NCI-H748 (cell line): ENCODE data around the gene CDC42EP3.

Experiments
- DNase-seq: peaks from one replicate; lab custom pipeline; 2025; ENCODE audit not compliant: unreplicated experiment; lab: John Stamatoyannopoulos, UW

Gene CDC42EP3

DNA sequence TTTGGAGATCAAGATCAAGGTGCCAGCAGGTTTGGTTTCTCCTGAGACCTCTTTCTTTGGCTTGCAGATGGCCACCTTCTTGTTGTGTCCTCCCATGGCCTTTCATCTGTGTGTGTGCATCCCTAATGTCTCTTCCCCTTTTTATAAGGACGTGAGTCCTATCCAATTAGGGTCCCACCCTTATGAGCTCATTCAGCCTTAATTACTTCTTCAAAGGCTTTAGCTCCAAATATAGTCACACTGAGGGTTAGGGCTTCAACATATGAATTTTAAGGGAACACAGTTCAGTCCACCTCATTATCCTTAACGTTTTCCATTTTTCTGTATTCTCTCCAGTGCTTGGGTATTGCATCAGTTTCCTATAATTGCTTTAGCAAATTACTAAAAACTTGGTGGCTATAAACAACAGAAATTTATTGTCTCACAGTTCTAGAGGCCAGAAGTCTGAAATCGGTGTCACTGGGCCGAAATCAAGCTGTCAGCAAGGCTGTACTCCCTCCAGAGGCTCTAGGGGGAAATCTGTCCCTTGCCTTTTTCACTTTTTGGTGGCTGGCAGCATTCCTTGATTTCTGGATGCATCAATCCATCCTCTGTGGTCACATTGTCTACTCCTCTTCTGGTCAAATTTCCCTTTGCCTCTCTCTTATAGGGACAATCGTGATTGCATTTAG is 34.1 kb downstream of the CDC42EP3 start:
- peak; percentile 33 for DNase-seq

- no peak for DNase-seq
Measured at GRCh38 chr2:37636381-37637066, 34.9 kb downstream of the CDC42EP3 start.

DNA sequence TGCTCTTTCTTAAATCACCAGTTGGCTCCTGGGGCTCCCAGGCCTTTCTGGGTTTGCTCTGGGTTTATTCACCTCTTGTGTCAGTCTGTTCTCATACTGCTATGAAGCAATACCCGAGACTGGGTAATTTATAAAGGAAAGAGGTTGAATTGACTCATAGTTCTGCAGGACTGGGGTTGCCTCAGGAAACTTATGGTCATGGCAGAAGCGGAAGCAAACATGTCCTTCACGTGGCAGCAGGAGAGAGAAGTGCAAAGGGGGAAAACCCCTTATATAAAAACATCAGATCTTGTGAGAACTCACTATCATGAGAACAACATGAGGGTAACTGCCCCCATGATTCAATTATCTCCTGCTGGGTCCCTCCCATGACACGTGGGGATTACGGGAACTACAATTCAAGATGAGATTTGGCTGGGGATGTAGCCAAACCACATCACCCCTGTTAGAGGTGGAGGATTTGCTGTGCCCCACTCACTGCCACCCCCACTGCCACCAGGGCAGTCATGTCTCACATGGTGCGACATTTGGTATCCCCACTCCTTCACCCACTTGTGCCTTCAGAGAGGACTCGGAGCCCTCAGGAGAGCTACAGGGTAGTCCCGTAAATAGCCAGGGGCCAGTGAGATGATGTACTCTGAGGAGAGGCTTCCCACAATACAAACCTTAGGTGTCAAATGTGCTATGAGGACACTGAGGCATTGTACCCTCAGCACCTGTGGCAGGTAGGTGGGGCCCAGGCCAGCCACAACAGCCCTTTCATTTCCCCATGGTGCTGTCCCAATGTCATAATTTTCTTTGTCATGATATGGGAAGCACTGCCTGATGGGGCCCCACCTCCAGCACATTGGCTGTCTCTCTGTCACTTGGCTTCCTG is 35.7 kb downstream of the CDC42EP3 start:
- no peak for DNase-seq

DNA sequence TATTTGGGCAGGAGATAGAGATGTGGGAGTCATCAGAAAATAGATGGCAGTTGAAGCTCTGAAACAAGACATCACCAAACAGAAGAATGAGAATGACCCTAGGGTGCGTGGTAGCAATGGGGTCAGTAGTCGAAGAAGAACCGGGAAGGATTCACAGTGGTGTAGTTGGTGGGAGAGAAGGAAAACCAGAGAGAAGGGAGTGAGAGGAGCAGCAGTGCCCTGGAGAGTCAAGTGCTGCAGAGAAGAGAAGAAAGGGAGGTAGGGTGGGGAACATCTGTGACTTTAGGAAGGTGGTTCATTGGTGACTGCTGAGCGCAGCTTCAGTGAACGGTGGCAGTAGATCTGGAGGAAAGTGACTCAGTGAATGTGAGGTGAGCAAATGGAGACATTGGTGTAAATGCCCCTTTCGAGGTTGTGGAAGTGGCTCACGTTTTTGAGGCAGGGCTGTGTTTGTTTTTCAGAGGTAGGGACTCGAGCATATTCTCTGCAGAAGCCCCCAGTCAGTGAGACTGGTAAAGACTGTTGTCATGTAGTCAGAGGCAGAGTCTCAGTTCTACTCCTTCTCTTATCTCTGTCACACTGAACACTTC is 36.4 kb downstream of the CDC42EP3 start:
- no peak for DNase-seq

GRCh38 chr2:37633845-37634244 is 37.6 kb downstream of the CDC42EP3 start:
- DNase-seq: no peak

- DNase-seq: no peak
Measured at GRCh38 chr2:37633234-37633633, 38.2 kb downstream of the CDC42EP3 start.

- DNase-seq: peak; percentile 34
Measured at GRCh38 chr2:37632310-37632709, 39.1 kb downstream of the CDC42EP3 start.

DNA sequence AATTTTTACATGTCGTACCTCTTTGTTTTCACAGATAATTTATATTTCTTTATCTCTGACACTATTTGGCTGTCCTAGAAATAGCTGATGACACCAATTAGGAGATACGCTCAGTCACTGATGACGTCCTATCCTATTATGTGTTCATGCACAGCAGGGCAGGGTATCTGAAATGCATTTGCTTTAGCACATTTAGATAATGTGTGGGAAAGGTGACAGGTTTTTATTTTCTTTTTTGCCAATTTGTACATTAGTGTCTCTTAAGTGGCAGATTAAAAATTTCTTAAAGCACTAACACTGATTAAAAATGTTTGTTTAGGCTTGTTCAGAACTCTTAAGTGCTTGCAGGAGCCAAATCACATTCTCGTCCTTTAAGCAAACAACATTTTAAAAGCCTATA is 39.7 kb downstream of the CDC42EP3 start:
- DNase-seq: peak; percentile 95

DNA sequence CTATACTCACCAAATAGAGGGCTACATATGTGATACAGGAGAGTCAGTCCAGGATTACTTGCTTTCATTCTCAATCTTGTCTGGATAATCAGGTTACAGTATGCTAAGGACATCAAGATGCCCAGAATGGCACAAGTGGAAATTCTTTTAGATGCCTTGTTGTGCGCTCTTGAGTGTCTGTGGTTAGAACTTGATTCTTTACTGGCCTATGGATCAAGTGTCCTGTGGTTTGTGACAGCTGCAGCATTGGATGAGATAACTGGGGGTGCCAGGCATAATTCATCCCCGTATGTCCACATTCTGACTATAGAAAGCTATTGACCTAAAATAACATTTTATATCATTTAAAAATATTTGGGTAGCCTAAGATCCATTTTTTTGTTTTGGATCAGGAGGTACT is 40.1 kb downstream of the CDC42EP3 start:
- peak; percentile 63 for DNase-seq

GRCh38 chr2:37630776-37631175 is 40.7 kb downstream of the CDC42EP3 start:
- no peak for DNase-seq

- no peak for DNase-seq
Measured at GRCh38 chr2:37630301-37630700, 41.1 kb downstream of the CDC42EP3 start.

DNA sequence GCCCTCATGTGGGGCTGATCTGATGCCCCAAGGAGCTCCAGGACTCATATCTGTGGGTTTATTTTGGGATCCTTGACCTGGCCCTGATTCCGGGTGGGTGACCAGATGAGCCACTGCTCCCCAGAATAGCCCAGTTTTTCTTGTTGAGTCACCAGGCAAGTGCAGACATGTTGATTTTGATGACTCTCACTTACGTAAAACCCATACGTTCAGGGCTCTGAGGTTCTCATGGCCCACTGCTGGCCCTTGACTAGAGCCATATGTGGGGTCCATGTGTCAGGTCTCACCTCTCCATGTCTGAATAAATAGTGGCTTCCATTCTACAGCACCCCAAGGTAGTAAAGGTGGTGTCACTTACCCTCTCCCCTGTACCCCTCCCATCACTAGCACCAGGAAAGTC is 41.9 kb downstream of the CDC42EP3 start:
- no peak for DNase-seq

DNA sequence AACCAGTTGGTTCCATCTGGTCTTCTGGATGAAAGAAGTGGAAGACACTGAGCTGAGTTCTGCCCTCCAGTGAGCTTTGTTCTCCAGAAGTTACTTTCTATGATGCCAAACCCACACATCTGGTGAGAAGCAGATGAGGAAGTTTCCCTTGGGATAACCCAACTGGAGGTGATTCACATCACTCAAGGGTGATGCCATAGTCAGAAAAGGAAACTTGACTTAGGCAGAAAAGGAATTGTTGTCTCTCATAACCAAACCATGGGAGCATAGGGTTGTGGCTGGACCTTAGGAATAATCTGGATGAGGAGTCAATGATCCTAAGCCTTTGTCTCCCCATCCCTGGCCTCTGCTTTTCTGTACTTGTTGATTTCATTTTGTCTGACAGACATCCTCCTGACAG is 43.7 kb downstream of the CDC42EP3 start:
- no peak for DNase-seq

- peak; percentile 48 for DNase-seq
Measured at GRCh38 chr2:37625796-37626571, 45.5 kb downstream of the CDC42EP3 start.

GRCh38 chr2:37625156-37625555 is 46.3 kb downstream of the CDC42EP3 start:
- no peak for DNase-seq

- DNase-seq: no peak
Measured at GRCh38 chr2:37623971-37624900, 47.2 kb downstream of the CDC42EP3 start.

- DNase-seq: no peak
Measured at GRCh38 chr2:37623406-37623805, 48.0 kb downstream of the CDC42EP3 start.

- DNase-seq: no peak
Measured at GRCh38 chr2:37622450-37623100, 48.9 kb downstream of the CDC42EP3 start.

DNA sequence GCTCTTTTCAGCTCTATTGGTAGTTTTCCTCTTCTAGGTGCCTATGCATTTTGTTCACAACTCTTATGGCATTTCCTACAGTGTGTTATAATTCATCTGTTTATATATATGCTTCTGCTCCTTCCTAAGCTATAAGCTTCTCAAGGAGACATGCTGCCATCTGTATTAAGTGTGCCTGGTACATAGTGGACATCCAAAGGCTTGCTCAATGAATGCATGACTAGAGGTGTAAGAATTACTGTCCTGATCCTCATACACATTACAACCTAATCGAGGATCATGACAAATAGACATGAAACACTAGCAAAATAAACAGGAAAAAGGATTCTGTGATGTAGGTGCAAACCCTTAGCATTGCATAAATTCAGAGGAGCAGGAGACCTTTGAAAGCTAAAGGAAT is 50.2 kb downstream of the CDC42EP3 start:
- DNase-seq: no peak
